HFFc6 (cell line): Measurements from ENCODE around the gene DENND2D. TPM values are rescaled to one million over a fixed set of nuclear protein-coding genes. Genes with fewer than 3 reads are reported as not detected.

ENCODE experiments used
- DNase-seq: peaks from one replicate; pipeline ENCODE4 v3.0.0-alpha.2; 2018
- H3K27ac Mint-ChIP-seq: 2 replicates; pipeline ENCODE4 v1.8.0; 2020; ENCODE audit warnings: mild to moderate bottlenecking, mixed read lengths
- H3K27me3 Mint-ChIP-seq: 2 replicates; pipeline ENCODE4 v1.8.0; 2021; ENCODE audit warnings: mild to moderate bottlenecking, moderate library complexity, mixed read lengths; ENCODE audit not compliant: insufficient read depth
- H3K36me3 Mint-ChIP-seq: 2 replicates; pipeline ENCODE4 v1.8.0; 2021; ENCODE audit warnings: low read depth, mixed read lengths
- H3K4me1 Mint-ChIP-seq: 2 replicates; pipeline ENCODE4 v1.8.0; 2020; ENCODE audit warnings: low read depth, mixed read lengths
- H3K4me3 Mint-ChIP-seq: 2 replicates; pipeline ENCODE4 v1.8.0; 2020; ENCODE audit warnings: mild to moderate bottlenecking, moderate library complexity, mixed read lengths
- H3K9me3 Mint-ChIP-seq: 2 replicates; pipeline ENCODE4 v1.8.0; 2020; ENCODE audit warnings: mild to moderate bottlenecking, mixed read lengths
- long read RNA-seq: library from polyadenylated mRNA; unstranded; transcript quantifications from one replicate; pipeline ENCODE4 v2.0.0, GENCODE V29; 2019
- total RNA-seq, 6 experiments: library from RNA; stranded (reverse); fragmentation: NEBNext Ultra II Directional; extraction: Animal tissue kit (Norgen Biotek cat#: 25700); gene quantifications; 2 replicates in 1 of 6; 3 replicates in 5 of 6; pipeline ENCODE4 v1.2.3, GENCODE V29; 2021
- TF ChIP-seq, protein P1 (sequence below): fragments of 200-600 bp; sonication (generic); IDR thresholded peaks from 2 replicates; pipeline ENCODE4 v1.5.0; 2021; ENCODE audit warnings: antibody characterized with exemption, mild to moderate bottlenecking

Gene DENND2D, protein sequence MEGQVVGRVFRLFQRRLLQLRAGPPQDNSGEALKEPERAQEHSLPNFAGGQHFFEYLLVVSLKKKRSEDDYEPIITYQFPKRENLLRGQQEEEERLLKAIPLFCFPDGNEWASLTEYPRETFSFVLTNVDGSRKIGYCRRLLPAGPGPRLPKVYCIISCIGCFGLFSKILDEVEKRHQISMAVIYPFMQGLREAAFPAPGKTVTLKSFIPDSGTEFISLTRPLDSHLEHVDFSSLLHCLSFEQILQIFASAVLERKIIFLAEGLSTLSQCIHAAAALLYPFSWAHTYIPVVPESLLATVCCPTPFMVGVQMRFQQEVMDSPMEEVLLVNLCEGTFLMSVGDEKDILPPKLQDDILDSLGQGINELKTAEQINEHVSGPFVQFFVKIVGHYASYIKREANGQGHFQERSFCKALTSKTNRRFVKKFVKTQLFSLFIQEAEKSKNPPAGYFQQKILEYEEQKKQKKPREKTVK
- total RNA-seq: 1 to 10 TPM in 5 of 6 experiments, under 1 TPM in 1; 0.92 to 4.0 (median 3.7) TPM
- long read RNA-seq, partial matches to known transcripts: 0 of 1 reads
- long read RNA-seq, other reads (novel, unspliced or antisense): 1 of 1 reads

DNA sequence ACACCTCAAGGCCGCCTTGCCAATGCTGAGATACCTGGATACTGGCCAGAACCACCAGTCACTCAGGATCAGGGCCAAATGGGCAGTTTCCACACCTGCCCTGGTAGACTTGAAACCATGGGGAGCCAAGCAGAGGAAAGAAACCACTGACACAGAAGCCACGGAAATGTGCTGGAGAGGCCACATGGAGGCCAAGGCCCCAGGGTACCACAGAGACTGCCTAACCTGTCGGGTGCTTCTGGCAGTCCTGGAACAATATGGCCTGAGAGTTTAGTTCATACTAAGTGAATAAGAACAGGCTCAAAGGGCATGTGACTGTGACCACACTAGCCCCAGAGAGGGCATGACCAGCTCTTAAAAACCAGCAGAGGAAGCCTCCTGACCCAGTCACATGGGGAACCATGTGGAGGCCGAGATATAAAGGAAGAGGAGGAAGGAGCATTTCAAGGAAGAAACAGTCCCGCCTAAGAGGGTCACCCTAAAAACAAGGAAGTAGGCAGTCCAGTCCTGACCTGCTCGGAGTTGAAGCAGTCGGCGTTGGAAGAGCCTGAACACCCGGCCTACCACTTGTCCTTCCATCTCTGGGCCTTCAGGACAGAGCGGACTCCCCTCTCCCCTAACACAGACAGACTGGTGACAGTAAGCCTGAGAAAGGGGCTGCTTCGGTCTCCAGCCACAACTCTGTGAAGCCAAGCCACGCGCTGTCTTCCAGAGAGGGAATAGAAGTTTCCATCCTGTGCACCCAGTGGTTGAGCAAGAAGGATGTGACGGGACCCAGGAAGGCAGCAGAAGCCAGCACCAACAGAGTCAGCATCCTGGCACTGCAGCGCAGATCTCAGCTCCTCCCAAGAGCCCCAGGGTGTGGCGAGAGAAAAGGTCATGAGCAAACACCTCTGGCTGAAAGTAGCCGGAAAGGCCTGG lies at the start of gene DENND2D:
Gene DENND2D (minus strand): TSS at position 766 of the 921 bp plus-strand sequence. CDS start 187 bp downstream, at position 579.
- Mint-ChIP-seq H3K4me1 (peaks cover 7% of the 10 kb centered on the region), H3K27me3 (peaks cover 5% of the 10 kb centered on the region), H3K36me3 (no peaks in the 10 kb centered on the region), H3K27ac (no peak within 1 kb of the TSS), H3K9me3 (no peaks in the 10 kb centered on the region), H3K4me3 (no peak within 1 kb of the TSS)
- TF ChIP-seq, protein P1, sequence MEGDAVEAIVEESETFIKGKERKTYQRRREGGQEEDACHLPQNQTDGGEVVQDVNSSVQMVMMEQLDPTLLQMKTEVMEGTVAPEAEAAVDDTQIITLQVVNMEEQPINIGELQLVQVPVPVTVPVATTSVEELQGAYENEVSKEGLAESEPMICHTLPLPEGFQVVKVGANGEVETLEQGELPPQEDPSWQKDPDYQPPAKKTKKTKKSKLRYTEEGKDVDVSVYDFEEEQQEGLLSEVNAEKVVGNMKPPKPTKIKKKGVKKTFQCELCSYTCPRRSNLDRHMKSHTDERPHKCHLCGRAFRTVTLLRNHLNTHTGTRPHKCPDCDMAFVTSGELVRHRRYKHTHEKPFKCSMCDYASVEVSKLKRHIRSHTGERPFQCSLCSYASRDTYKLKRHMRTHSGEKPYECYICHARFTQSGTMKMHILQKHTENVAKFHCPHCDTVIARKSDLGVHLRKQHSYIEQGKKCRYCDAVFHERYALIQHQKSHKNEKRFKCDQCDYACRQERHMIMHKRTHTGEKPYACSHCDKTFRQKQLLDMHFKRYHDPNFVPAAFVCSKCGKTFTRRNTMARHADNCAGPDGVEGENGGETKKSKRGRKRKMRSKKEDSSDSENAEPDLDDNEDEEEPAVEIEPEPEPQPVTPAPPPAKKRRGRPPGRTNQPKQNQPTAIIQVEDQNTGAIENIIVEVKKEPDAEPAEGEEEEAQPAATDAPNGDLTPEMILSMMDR: no peak
- no peak for DNase-seq

DNA sequence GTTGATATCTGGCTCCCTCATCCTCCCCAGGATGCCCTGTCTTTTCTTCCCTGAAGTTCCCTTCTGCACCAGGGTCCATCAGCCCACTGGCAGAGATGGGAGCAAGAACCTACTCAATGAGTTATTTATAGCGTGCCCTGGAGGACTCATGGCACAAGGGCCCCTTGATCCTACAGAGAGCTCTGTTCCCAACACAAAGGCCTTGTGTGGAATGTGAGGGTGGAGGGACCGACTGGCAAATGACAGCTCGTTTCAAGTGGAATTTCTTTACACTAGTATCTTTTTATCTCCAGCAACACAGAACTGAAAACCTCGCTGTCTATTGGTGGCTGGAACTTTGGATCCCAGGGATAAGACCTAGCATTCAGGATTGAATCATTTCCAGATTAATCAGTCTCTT lies 49.5 kb upstream of the DENND2D start:
- H3K27me3 Mint-ChIP-seq: peaks cover 35% of the 10 kb centered on the region
- no peak for DNase-seq
- no peaks in the 10 kb centered on the region for H3K4me1 Mint-ChIP-seq
- TF ChIP-seq, protein P1: no peak
- no peaks in the 10 kb centered on the region for H3K9me3 Mint-ChIP-seq
- H3K27ac Mint-ChIP-seq: no peak overlapping the region
- H3K36me3 Mint-ChIP-seq: no peaks in the 10 kb centered on the region
- H3K4me3 Mint-ChIP-seq: no peak overlapping the region

DNA sequence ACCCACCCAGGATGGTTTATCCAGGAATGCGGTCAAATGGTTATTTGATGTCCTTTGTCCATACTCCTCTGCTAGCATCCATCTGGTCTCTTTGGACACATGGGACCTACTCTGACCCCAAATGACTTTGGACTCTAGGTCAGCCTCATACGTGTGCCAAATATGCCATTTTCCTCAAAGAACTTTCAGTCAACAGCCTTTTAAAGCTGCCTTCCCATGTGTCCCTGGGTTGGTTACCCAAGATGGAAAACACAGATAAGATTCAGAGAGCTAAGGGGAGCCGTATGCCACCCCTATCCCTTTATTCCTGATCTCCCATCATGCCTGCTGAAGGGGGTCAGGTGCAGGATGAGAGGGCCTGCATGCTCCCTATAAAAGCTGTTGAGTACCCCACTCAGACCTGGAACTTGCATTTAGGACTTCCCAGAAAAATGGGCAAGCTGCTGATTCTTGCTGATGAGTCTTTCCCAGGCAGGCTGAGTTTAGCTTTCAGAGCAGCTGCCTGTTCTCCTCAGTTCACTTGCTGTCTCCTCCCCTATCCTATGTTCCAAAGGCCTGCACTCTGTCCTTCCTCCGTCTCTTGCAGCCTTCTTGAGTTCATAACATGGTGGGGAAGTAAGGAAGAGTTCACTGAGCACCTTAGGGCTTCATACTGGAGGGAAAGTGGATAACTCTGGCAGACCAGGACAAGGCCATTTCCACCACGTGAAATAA lies 46.8 kb upstream of the DENND2D start:
- H3K27ac Mint-ChIP-seq: no peak overlapping the region
- H3K27me3 Mint-ChIP-seq: peaks cover 26% of the 10 kb centered on the region
- H3K4me1 Mint-ChIP-seq: no peaks in the 10 kb centered on the region
- no peaks in the 10 kb centered on the region for H3K36me3 Mint-ChIP-seq
- DNase-seq: no peak
- TF ChIP-seq, protein P1: no peak
- no peaks in the 10 kb centered on the region for H3K9me3 Mint-ChIP-seq
- no peak overlapping the region for H3K4me3 Mint-ChIP-seq

DNA sequence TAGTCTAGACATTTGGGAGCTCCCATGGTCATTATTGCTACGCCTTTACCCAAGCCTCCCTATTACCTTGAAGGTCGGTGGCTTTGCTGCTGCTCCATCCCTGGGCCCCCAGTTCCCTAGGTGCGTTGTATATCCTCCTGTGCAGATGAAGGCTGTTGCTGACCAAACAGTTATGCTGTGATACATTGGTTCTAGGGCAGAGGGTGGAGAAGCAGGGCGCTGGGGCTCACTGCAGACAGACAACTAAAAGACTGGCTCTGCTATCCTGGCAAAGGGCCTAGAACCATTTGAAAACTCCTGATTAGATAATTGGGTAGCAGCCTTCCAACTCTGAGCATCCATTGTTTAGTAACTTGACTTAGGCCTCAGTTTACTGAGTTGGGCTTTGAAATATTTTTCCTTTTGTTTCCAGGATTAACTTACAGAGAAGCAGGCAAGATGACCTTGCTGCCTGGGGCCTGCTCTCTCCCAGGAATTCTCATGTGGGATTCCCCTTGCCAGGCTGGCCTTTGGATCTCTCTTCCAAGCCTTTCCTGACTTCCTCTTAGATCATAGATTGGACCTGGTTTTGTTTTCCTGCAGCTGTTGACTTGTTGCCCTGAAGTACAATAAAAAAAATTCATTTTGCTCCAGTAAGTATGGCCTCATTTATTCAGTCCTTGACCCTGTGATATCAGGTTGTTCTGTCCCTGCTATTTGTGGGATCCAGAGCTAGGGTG lies 42.5 kb upstream of the DENND2D start:
- no peak overlapping the region for H3K27ac Mint-ChIP-seq
- DNase-seq: no peak
- H3K27me3 Mint-ChIP-seq: peaks cover 24% of the 10 kb centered on the region
- TF ChIP-seq, protein P1: no peak
- H3K36me3 Mint-ChIP-seq: no peaks in the 10 kb centered on the region
- peaks cover 1% of the 10 kb centered on the region; the same call in 1 of the 2 replicates for H3K4me1 Mint-ChIP-seq
- no peak overlapping the region for H3K4me3 Mint-ChIP-seq
- H3K9me3 Mint-ChIP-seq: no peaks in the 10 kb centered on the region
